PC-9 (cell line): ENCODE data around the gene REG1A. TPM values are rescaled to one million over a fixed set of nuclear protein-coding genes. Genes with fewer than 3 reads are reported as not detected.

Experiments used
- BruUV-seq: library from RNA; stranded (reverse); fragments of 400-500 nt; replicated peaks from 2 replicates; lab custom pipeline; 2021; lab: Mats Ljungman, UMichigan
- CTCF ChIA-PET: fragments of 300-600 bp; sonication (Branson Sonifier 250); formaldehyde crosslinking; loops from one replicate; lab custom pipeline; 2022; ENCODE audit warnings: antibody characterized with exemption; lab: Charles Lee
- POLR2A ChIA-PET: fragments of 300-600 bp; sonication (Branson Sonifier 250); formaldehyde crosslinking; loops from one replicate; lab custom pipeline; 2022; ENCODE audit warnings: antibody characterized with exemption; ENCODE audit not compliant: unreplicated experiment; lab: Charles Lee
- DNase-seq, 2 experiments: peaks; one replicate each; pipeline versions ENCODE4 v3.0.0 to v3.0.0-alpha.2; 2015 to 2022; ENCODE audit warnings: mixed read lengths in 1 of 2
- H2AFZ ChIP-seq: fragments of 200-600 bp; sonication (generic); 2 replicates; pipeline ENCODE4 v1.8.1; 2017; ENCODE audit warnings: antibody characterized with exemption
- H3F3A ChIP-seq: fragments of 200-600 bp; sonication (generic); 2 replicates; pipeline ENCODE4 v1.8.1; 2017; ENCODE audit warnings: antibody characterized with exemption, mild to moderate bottlenecking, low read depth; ENCODE audit not compliant: insufficient read depth
- H3K27ac ChIP-seq: fragments of 200-600 bp; sonication (generic); 2 replicates; pipeline ENCODE4 v1.6.1; 2016; ENCODE audit warnings: mixed run types
- H3K27me3 ChIP-seq: fragments of 200-600 bp; sonication (generic); 2 replicates; pipeline ENCODE4 v1.6.1; 2016; ENCODE audit warnings: low read depth, mixed run types; ENCODE audit not compliant: insufficient read depth
- H3K36me3 ChIP-seq: fragments of 200-600 bp; sonication (generic); 2 replicates; pipeline ENCODE4 v1.6.1; 2016; ENCODE audit warnings: low read depth, mixed run types
- H3K4me1 ChIP-seq: fragments of 200-600 bp; sonication (generic); replicated peaks from 2 replicates; pipeline ENCODE4 v1.6.1; 2016; ENCODE audit warnings: mixed run types; ENCODE audit not compliant: insufficient read depth
- H3K4me2 ChIP-seq: fragments of 200-600 bp; sonication (generic); 2 replicates; pipeline ENCODE4 v1.6.1; 2017; ENCODE audit warnings: mixed run types
- H3K4me3 ChIP-seq: fragments of 200-600 bp; sonication (generic); 2 replicates; pipeline ENCODE4 v1.6.1; 2016; ENCODE audit warnings: mixed run types
- H3K79me2 ChIP-seq: fragments of 200-600 bp; sonication (generic); 2 replicates; pipeline ENCODE4 v1.6.1; 2017; ENCODE audit warnings: low read depth, mixed run types
- H3K9me2 ChIP-seq: fragments of 200-600 bp; sonication (generic); 2 replicates; pipeline ENCODE4 v1.8.1; 2017; ENCODE audit warnings: mild to moderate bottlenecking; ENCODE audit not compliant: insufficient read depth
- H3K9me3 ChIP-seq: fragments of 200-600 bp; sonication (generic); 2 replicates; pipeline ENCODE4 v1.8.1; 2016; ENCODE audit warnings: low read depth; ENCODE audit not compliant: insufficient read depth
- H4K20me1 ChIP-seq: fragments of 200-600 bp; sonication (generic); 2 replicates; pipeline ENCODE4 v1.8.1; 2017; ENCODE audit not compliant: insufficient read depth
- CTCF ChIP-seq: fragments of 200-600 bp; sonication (generic); conservative IDR thresholded peaks from 2 replicates; pipeline ENCODE4 v1.6.1; 2017; ENCODE audit warnings: mixed run types, antibody characterized with exemption, mild to moderate bottlenecking, moderate library complexity
- EZH2 ChIP-seq: fragments of 200-600 bp; sonication (generic); IDR thresholded peaks from 2 replicates; pipeline ENCODE4 v1.8.0; 2017; ENCODE audit warnings: antibody characterized with exemption, low read depth
- intact Hi-C: fragments of 100-400 bp; cut with micrococcal nuclease; formaldehyde crosslinking; loops from one replicate; pipeline ENCODE4 v1.10.0; 2022; ENCODE audit not compliant: unreplicated experiment
- total RNA-seq: library from RNA; stranded (reverse); gene quantifications from 2 replicates; pipeline ENCODE4 v1.2.3, GENCODE V29; 2021

The REG1A gene
- total RNA-seq, 1 experiment from 2014 or later = not detected

- Histone ChIP-seq H4K20me1 (no peaks in the 10 kb centered on the region), H2AFZ (no peak overlapping the region), H3K4me1 (no peaks in the 10 kb centered on the region), H3K9me3 (no peaks in the 10 kb centered on the region), H3K9me2 (no peaks in the 10 kb centered on the region), H3K4me3 (no peak overlapping the region), H3K27me3 (no peaks in the 10 kb centered on the region), H3K79me2 (no peaks in the 10 kb centered on the region), H3F3A (no peaks in the 10 kb centered on the region), H3K4me2 (no peak overlapping the region), H3K27ac (no peak overlapping the region), H3K36me3 (no peaks in the 10 kb centered on the region)
- TF ChIP-seq EZH2 = no peak
- TF ChIP-seq CTCF = no peak
- ChIA-PET CTCF (no interaction called here), POLR2A (no interaction called here)
- BruUV-seq = no TSS peak
- DNase-seq = no peak
- intact Hi-C loops = no loop called here
Observed at GRCh38 chr2:79155826-79156476, 35.7 kb downstream of the REG1A start.

GRCh38 chr2:79159030-79159429 is 38.7 kb downstream of the REG1A start:
- no peaks in the 10 kb centered on the region for H3K27me3 ChIP-seq
- no peaks in the 10 kb centered on the region for H3F3A ChIP-seq
- H3K9me2 ChIP-seq = no peaks in the 10 kb centered on the region
- H3K27ac ChIP-seq = no peak overlapping the region
- no peaks in the 10 kb centered on the region for H4K20me1 ChIP-seq
- H3K79me2 ChIP-seq = no peaks in the 10 kb centered on the region
- DNase-seq = no peak
- TF ChIP-seq CTCF (no peak), EZH2 (no peak)
- intact Hi-C loops = no loop called here
- H3K4me3 ChIP-seq = no peak overlapping the region
- H3K36me3 ChIP-seq = no peaks in the 10 kb centered on the region
- no peaks in the 10 kb centered on the region for H3K9me3 ChIP-seq
- no TSS peak for BruUV-seq
- no peak overlapping the region for H3K4me2 ChIP-seq
- POLR2A ChIA-PET = no interaction called here
- H2AFZ ChIP-seq = no peak overlapping the region
- H3K4me1 ChIP-seq = no peaks in the 10 kb centered on the region
- CTCF ChIA-PET = no interaction called here

- TF ChIP-seq EZH2 (no peak), CTCF (no peak)
- H3K27ac ChIP-seq = no peak within 1 kb of the TSS
- no peak for DNase-seq
- ChIA-PET CTCF (no interaction called here), POLR2A (no interaction called here)
- intact Hi-C loops = no loop called here
- H3K9me3 ChIP-seq = no peaks in the 10 kb centered on the region
- no peaks in the 10 kb centered on the region for H3K4me1 ChIP-seq
- H3F3A ChIP-seq = no peaks in the 10 kb centered on the region
- no TSS peak for BruUV-seq
- H4K20me1 ChIP-seq = no peaks in the 10 kb centered on the region
- no peak within 1 kb of the TSS for H3K4me2 ChIP-seq
- no peaks in the 10 kb centered on the region for H3K79me2 ChIP-seq
- H2AFZ ChIP-seq = no peak within 1 kb of the TSS
- H3K9me2 ChIP-seq = no peaks in the 10 kb centered on the region
- H3K36me3 ChIP-seq = no peaks in the 10 kb centered on the region
- H3K4me3 ChIP-seq = no peak within 1 kb of the TSS
- H3K27me3 ChIP-seq = no peaks in the 10 kb centered on the region
Observed at GRCh38 chr2:79159653-79160052, 39.4 kb downstream of the REG1A start, which contains the start of gene REG3A. Gene REG3A (minus strand): TSS chr2:79159753. CDS start chr2:79159405, 348 bp downstream.
